NCI-H146 treated with DMSO at 0.1 percent for 48 hours (cell line): ENCODE measurements around the gene CPNE7.
"Not testable (repeated sequence)": the region's sequence is repeated elsewhere in the genome, so short reads cannot be mapped to it uniquely, and the experiment has no call there.

Experiments used
- DNase-seq: peaks from one replicate; lab custom pipeline; 2025; ENCODE audit not compliant: unreplicated experiment; lab: John Stamatoyannopoulos, UW

CPNE7 gene

DNA sequence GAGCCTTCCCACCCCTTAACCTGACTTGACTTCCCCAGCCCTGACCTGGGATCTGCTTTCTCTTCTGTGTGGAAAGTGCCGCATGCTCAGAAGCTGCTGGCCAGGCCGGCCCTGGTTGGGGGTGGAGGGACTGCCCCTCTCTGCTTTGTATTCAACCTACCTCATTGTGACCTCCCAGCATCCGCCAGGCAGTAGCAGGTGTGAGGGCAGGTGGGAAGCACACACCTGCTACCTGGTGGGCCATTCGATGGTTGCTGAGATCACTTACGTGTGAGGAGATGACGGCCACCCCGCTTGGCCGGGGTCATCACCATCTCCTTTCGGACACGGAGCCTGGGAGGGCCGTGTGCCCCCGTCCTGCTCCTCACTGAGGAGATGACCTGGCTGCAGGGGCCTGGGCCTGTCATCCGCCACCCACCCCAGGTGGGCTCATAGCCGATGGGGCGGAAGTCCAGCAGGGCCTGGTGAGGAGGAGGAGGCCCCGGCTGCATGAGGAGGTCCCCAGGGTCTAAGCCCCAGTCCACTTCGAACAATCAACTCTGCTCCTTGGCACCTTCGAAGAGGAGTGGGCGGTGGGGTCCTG is 7.1 kb downstream of the CPNE7 start:
- DNase-seq: no peak

GRCh38 chr16:89583197-89583894 is 7.8 kb downstream of the CPNE7 start:
- DNase-seq: no peak

DNA sequence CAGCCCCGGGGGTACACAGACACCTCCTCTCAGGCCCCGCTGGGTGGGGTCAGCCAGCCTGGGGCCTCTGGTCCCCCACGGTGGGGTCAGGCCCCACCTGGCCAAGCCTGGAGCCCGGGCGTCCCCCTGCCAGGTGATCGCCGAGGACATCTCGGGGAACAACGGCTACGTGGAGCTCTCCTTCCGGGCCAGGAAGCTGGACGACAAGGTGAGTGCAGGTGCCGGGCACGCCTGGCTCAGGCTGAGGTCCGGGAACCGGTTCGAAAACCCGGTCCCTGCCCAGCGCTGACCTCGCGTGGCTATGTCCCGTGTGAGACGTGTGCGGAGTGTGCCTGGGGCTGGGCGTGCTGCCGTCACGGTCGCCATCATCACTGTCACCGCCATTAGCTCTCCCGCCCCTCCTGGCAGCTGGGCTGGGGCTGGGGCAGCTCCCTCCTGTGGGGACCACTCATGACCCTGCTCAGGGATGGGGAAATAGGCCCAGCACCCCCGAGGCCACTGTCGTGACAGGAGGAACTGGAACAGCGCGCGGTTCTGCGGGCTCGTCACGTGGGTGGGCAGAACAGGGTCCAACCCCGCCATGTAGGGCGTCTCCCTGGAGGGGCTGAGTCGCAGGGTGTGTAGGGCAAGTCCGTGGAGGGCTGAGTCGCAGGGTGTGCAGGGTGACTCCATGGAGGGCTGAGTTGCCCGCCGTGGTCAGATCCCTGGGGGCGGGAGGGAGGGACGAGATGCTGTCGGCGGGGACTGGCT is 8.5 kb downstream of the CPNE7 start:
- no peak for DNase-seq

- DNase-seq: no peak
These were observed 9.4 kb downstream of the CPNE7 start for GRCh38 chr16:89584768-89585549.

GRCh38 chr16:89586218-89586617 is 10.7 kb downstream of the CPNE7 start:
- DNase-seq: no peak

GRCh38 chr16:89586853-89587252 is 11.3 kb downstream of the CPNE7 start:
- DNase-seq: no peak

DNA sequence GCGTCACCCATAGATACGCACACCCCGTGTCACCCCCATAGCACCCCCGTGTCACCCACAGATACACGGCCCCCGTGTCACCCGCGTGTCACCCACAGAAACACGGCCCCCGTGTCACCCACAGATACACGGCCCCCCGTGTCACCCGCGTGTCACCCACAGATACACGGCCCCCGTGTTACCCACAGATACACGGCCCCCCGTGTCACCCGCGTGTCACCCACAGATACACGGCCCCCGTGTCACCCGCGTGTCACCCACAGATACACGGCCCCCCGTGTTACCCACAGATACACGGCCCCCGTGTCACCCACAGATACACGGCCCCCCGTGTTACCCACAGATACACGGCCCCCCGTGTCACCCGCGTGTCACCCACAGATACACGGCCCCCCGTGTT is 12.1 kb downstream of the CPNE7 start:
- DNase-seq: not testable (repeated sequence)

DNA sequence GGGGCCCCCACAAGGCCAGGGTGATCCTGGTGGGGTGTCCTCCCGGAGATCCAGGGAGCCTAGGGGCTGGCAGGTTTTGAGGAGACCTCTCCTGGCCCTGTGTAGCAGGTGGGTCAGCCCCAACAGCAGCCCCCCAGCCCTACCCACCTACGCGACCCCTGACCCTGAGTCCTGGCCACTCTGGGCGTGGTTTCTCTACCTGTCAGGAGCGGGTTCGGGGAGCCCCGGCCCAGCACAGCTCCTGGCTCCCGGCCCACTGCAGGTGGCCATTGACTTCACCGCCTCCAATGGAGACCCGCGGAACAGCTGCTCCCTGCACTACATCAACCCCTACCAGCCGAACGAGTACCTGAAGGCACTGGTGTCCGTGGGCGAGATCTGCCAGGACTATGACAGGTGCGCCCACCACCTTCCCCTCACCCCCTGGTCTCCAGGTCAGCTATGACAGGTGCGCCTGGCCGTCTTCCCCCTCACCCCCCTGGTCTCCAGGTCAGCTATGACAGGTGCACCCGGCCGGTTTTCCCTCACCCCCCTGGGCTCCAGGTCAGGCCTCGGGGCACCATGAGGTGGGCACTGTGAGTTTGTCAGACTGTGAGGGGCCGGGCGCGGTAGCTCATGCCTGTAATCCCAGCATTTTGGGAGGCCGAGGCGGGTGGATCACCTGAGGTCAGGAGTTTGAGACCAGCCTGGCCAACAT is 13.0 kb downstream of the CPNE7 start:
- DNase-seq: no peak

GRCh38 chr16:89589241-89589926 is 13.8 kb downstream of the CPNE7 start:
- no peak for DNase-seq

DNA sequence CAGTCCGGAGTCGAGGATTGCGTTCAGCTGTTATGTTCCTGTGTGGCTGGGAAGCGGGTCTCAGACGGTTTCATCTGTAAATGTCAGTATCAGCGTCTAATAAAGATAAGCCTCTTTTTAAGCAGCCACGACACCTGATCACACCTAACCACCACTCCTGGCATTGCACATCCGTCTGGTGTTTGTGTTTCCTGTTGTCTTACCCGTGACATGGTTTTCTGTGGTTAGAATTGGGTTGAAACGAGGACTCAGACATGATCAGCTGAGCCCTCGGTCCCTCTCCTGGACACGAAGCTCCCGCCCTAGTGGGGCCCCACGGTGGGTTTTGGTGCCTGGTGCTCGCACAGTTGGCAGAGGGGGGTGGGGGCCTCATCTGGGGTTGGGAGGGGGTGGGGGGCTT is 18.3 kb downstream of the CPNE7 start:
- DNase-seq: no peak

DNA sequence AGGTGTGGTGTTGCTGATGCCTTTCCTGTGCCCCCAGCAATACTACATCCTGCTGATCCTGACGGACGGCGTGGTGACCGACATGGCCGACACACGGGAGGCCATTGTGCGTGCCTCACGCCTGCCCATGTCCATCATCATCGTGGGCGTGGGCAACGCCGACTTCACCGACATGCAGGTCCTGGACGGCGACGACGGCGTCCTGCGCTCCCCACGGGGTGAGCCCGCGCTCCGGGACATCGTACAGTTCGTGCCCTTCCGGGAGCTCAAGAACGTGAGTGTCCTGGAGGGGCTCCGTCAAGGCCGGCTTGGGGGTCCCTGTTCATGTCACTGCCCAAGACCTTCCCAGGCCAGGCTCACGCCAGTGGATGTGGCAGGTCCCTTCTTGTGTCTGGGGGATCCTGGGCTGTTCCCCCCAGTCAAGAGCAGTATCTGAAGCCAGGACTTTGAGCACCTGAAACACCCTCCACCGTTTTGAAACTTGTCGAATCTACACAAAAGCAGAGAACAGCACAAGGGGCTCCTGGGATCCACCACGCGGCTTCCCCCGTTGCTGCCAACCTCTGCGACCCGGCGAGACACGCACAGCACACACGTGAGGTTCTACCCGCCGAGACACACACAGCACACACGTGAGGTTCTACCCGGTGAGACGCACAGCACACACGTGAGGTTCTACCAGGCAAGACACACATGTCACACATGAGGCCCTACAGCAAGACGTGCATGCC is 19.9 kb downstream of the CPNE7 start:
- no peak for DNase-seq

GRCh38 chr16:89596061-89596689 is 20.6 kb downstream of the CPNE7 start:
- no peak for DNase-seq

DNA sequence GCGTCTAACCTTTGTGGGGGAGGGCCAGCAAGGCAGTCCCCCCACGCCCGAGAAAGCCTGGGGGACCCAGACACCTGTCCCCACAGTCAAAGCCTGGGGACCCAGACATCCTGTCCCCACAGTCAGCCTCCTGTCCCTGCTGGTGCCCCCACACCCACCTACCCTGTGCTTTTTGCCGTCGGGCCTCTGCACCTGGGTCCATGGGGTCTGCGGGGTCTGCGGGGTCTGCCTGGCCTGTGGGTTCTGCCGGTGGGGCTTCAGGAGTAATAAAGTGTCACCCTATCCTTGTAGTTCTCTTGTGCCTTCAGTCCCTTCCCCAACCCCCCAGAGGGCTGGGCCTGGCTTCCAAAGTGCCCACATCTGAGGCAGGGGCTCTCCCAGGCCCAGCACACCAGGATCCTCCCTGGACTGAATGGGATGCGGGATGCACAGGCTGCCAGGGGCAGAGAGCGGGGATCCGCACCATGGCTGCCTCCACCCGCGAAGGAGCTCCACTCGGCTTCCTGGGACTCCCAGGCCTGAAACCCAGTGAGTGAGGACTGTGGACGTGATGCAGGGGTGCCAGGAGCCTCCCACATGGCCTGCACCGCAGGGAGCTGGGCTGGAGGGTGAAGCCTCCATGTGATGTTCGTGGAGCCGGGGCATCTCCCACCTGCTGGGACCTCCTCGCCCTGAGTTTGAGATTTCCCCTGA is 21.5 kb downstream of the CPNE7 start:
- DNase-seq: no peak

DNA sequence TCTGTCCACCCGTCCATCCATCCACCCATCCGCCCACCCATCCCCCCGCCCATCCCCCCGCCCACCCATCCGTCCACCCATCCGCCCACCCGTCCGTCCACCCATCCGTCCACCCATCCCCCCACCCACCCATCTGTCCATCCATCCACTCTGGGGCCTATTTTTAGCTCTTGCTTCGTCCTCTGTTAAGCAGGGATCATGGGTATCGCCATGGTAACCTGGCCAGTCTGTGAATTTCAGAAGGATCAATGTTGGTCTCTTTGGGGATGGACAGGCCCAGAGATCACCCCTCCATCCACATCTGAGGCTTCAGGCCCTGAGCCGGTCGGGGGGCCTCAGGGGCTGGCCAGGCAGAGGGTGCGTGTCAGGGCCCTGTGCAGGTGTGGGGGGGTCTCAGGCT is 22.6 kb downstream of the CPNE7 start:
- DNase-seq: no peak

GRCh38 chr16:89599451-89599858 is 23.9 kb downstream of the CPNE7 start:
- DNase-seq: no peak

DNA sequence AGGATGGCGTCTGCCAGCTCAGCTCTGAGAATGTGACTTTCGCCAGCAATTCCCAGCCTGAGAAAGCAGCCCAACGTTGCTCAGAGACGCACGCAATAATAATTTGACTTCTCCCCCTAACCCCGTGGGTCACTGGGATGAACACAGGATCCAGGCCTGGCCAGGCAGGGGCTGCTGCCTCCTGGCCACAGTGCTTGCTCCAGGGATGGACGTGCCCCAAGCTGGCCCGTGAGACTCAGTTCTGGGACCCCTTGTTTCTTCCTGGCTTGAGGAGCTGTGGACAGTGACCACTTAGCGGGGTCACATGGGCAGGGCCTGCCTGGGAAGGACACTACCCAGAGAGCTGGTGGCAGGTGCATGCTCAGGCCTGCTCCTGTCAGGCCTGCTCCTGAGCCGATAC is 24.3 kb downstream of the CPNE7 start:
- no peak for DNase-seq

- DNase-seq: no peak
These were observed 24.9 kb downstream of the CPNE7 start for GRCh38 chr16:89600427-89600826.

- no peak for DNase-seq
These were observed 25.4 kb downstream of the CPNE7 start for GRCh38 chr16:89600956-89601355.

- no peak for DNase-seq
These were observed 26.3 kb downstream of the CPNE7 start for GRCh38 chr16:89601906-89602272.
